GM12878 (cell line): Measurements from ENCODE around the gene SPTBN1. TPM values are rescaled to one million over a fixed set of nuclear protein-coding genes. Genes with fewer than 3 reads are reported as not detected.

ENCODE experiments used
- ATAC-seq: fragments of 200-7000 bp; cut with Tn5 transposase; 3 replicates; pipeline ENCODE4 v1.9.1; 2020; ENCODE audit warnings: mild to moderate bottlenecking, moderate library complexity
- BruUV-seq: library from RNA; stranded (reverse); fragments of 400-500 nt; replicated peaks from 2 replicates; lab custom pipeline; 2021; lab: Mats Ljungman, UMichigan
- CTCF ChIA-PET: fragments of 300-600 bp; sonication (Branson Sonifier 250); formaldehyde crosslinking; extraction: SDS; loops from one replicate; lab custom pipeline; 2021; ENCODE audit warnings: inconsistent platforms; lab: Yijun Ruan, JAX
- POLR2A ChIA-PET: fragments of 350-600 bp; formaldehyde crosslinking; extraction: SDS; loops from one replicate; lab custom pipeline; 2021; ENCODE audit warnings: inconsistent platforms; lab: Charles Lee
- RAD21 ChIA-PET: fragments of 300-600 bp; sonication (Branson Sonifier 250); formaldehyde crosslinking; loops from one replicate; lab custom pipeline; 2023; ENCODE audit warnings: antibody characterized with exemption; ENCODE audit not compliant: unreplicated experiment; lab: Charles Lee
- SMC1A ChIA-PET: fragments of 300-600 bp; sonication (Branson Sonifier 250); formaldehyde crosslinking; loops from one replicate; lab custom pipeline; 2023; ENCODE audit not compliant: unreplicated experiment, uncharacterized antibody; lab: Charles Lee
- DNase-seq: peaks from one replicate; pipeline ENCODE4 v3.0.0-alpha.2; 2011; ENCODE audit warnings: low read depth, low spot score
- FAIRE-seq: peaks from 3 replicates; lab custom pipeline; 2011; peaks lifted over from hg19 to GRCh38; lab: Jason Lieb, UNC
- H2AFZ ChIP-seq: 2 replicates; pipeline ENCODE4 v1.6.0; 2011; ENCODE audit warnings: low read depth, low read length, control low read depth; ENCODE audit not compliant: control insufficient read depth
- H3K27ac ChIP-seq: 2 replicates; pipeline ENCODE4 v1.5.1; 2011; ENCODE audit warnings: control low read depth; ENCODE audit not compliant: control insufficient read depth, insufficient read depth
- H3K27me3 ChIP-seq, 2 experiments: replicated peaks in 1 of 2; 2 replicates each; pipeline versions ENCODE4 v1.6.0 to v1.6.1; 2011; ENCODE audit warnings: low read length in 1 of 2; ENCODE audit not compliant: control insufficient read depth in 2 of 2, insufficient read depth in 2 of 2
- H3K36me3 ChIP-seq, 2 experiments: 2 replicates each; pipeline ENCODE4 v1.5.1; 2011; ENCODE audit warnings: low read length in 1 of 2; ENCODE audit not compliant: control insufficient read depth in 2 of 2, insufficient read depth in 2 of 2
- H3K4me1 ChIP-seq: 2 replicates; pipeline ENCODE4 v1.6.1; 2011; ENCODE audit warnings: mild to moderate bottlenecking, low read length, moderate library complexity, mixed read lengths; ENCODE audit not compliant: control insufficient read depth, insufficient read depth
- H3K4me2 ChIP-seq: 2 replicates; pipeline ENCODE4 v1.6.0; 2011; ENCODE audit warnings: control low read depth; ENCODE audit not compliant: control insufficient read depth, insufficient read depth
- H3K4me3 ChIP-seq: fragments of 200-600 bp; sonication (generic); 2 replicates; pipeline ENCODE4 v1.5.1; 2016
- H3K79me2 ChIP-seq: 2 replicates; pipeline ENCODE4 v1.6.0; 2011; ENCODE audit warnings: low read length; ENCODE audit not compliant: control insufficient read depth, insufficient read depth
- H3K9ac ChIP-seq: 2 replicates; pipeline ENCODE4 v1.8.0; 2011; ENCODE audit warnings: low read length, control low read depth, mixed read lengths; ENCODE audit not compliant: control insufficient read depth, insufficient read depth
- H3K9me3 ChIP-seq: replicated peaks from 3 replicates; pipeline ENCODE4 v1.5.1; 2011; ENCODE audit warnings: mild to moderate bottlenecking, low read length; ENCODE audit not compliant: control insufficient read depth, insufficient read depth
- H4K20me1 ChIP-seq: 2 replicates; pipeline ENCODE4 v1.6.0; 2011; ENCODE audit not compliant: control insufficient read depth, insufficient read depth
- ATF7 ChIP-seq: fragments of 450-650 bp; IDR thresholded peaks from 2 replicates; pipeline ENCODE4 v1.6.1; 2016; ENCODE audit warnings: low read depth, mild to moderate bottlenecking
- CBFB ChIP-seq: IDR thresholded peaks from 2 replicates; pipeline ENCODE4 v1.6.1; 2016; ENCODE audit warnings: antibody characterized with exemption, low read depth
- CBX5 ChIP-seq: sonication (generic); IDR thresholded peaks from 2 replicates; pipeline ENCODE4 v1.6.1; 2016; ENCODE audit warnings: low read depth, moderate library complexity, mild to moderate bottlenecking, inconsistent platforms
- CHD1 ChIP-seq: IDR thresholded peaks from 2 replicates; pipeline ENCODE4 v1.6.1; 2012; ENCODE audit warnings: low read depth, low read length, improper control_type of control experiment
- CTCF ChIP-seq, 3 experiments: IDR thresholded peaks in 2 of 3; conservative IDR thresholded peaks in 1 of 3; 2 replicates each; pipeline ENCODE4 v1.5.1; 2011; ENCODE audit warnings: low read depth in 3 of 3, low read length in 3 of 3, mild to moderate bottlenecking in 3 of 3, control low read depth in 2 of 3, moderate library complexity in 2 of 3, inconsistent platforms in 1 of 3, mixed read lengths in 1 of 3; ENCODE audit not compliant: control insufficient read depth in 2 of 3, insufficient read depth in 1 of 3; ENCODE audit errors: extremely low read depth in 1 of 3
- DPF2 ChIP-seq: fragments of 450-650 bp; IDR thresholded peaks from 2 replicates; pipeline ENCODE4 v1.6.1; 2017; ENCODE audit warnings: mild to moderate bottlenecking
- EED ChIP-seq: sonication (generic); IDR thresholded peaks from 2 replicates; pipeline ENCODE4 v1.6.1; 2016; ENCODE audit warnings: antibody characterized with exemption, low read depth
- HSF1 ChIP-seq: fragments of 150-350 bp; IDR thresholded peaks from 2 replicates; pipeline ENCODE4 v1.6.1; 2014; ENCODE audit warnings: mild to moderate bottlenecking, low read depth, low read length
- KDM1A ChIP-seq: fragments of 200-600 bp; sonication (generic); IDR thresholded peaks from 2 replicates; pipeline ENCODE4 v1.6.1; 2016; ENCODE audit warnings: borderline replicate concordance
- NR2F1 ChIP-seq: fragments of 450-650 bp; conservative IDR thresholded peaks from 2 replicates; pipeline ENCODE4 v1.6.1; 2017; ENCODE audit warnings: mild to moderate bottlenecking
- PML ChIP-seq: IDR thresholded peaks from 2 replicates; pipeline ENCODE4 v1.6.1; 2012; ENCODE audit warnings: low read length, inconsistent platforms
- SKIL ChIP-seq: fragments of 450-650 bp; IDR thresholded peaks from 2 replicates; pipeline ENCODE4 v1.6.1; 2017; ENCODE audit warnings: mild to moderate bottlenecking, low read depth, inconsistent platforms; ENCODE audit not compliant: poor library complexity, severe bottlenecking
- YY1 ChIP-seq: IDR thresholded peaks from 2 replicates; pipeline ENCODE4 v1.6.1; 2011; ENCODE audit warnings: low read depth, mild to moderate bottlenecking, low read length
- ZBTB4 ChIP-seq: fragments of 450-650 bp; formaldehyde crosslinking; IDR thresholded peaks from 2 replicates; pipeline ENCODE4 v1.4.0; 2022; ENCODE audit warnings: mild to moderate bottlenecking, moderate library complexity
- ZNF24 ChIP-seq: fragments of 450-650 bp; IDR thresholded peaks from 2 replicates; pipeline ENCODE4 v1.6.1; 2017; ENCODE audit warnings: antibody characterized with exemption, mild to moderate bottlenecking
- WGBS: methylation state at CpG from one replicate; pipeline ENCODE4 v1.1.6; 2016; ENCODE audit warnings: low lambda C conversion rate; ENCODE audit not compliant: insufficient replicate concordance, insufficient coverage; ENCODE audit errors: missing lambda C conversion rate; 5-methylcytosine and 5-hydroxymethylcytosine counted together
- in situ Hi-C: fragments of 300-500 bp; cut with MboI; formaldehyde crosslinking; loops from 9 replicates; pipeline ENCODE4 v1.14.3; 2018; ENCODE audit warnings: mixed read lengths
- intact Hi-C: fragments of 100-400 bp; cut with micrococcal nuclease; formaldehyde crosslinking; loops from one replicate; pipeline ENCODE4 v1.14.2; 2022; ENCODE audit not compliant: unreplicated experiment
- polyA plus RNA-seq, 11 experiments: library from polyadenylated mRNA; depleted of rRNA in 4 of 11; unstranded in 6 of 11; stranded (reverse) in 5 of 11; fragments of >200 nt; fragmentation: Nextera tagmentation in 4 of 11; fragmentation: Illumina TruSeq in 1 of 11; extraction: Ambion mirVana in 4 of 11; extraction: Trizol in 1 of 11; gene quantifications; 1 replicate in 1 of 11; 2 replicates in 10 of 11; pipeline versions ENCODE4 v1.2.1 to v1.2.3, GENCODE V29; 2011 to 2016; ENCODE audit warnings: inconsistent platforms in 2 of 11, missing spikeins in 2 of 11, low read depth in 1 of 11
- total RNA-seq, 4 experiments: library from RNA; depleted of rRNA in 3 of 4; stranded (reverse); fragments of >200 nt in 3 of 4; fragmentation: Illumina TruSeq in 1 of 4; extraction: Trizol in 1 of 4; gene quantifications; 2 replicates each; pipeline versions ENCODE4 v1.2.1 to v1.2.3, GENCODE V29; 2013 to 2021

The SPTBN1 gene
- total and polyA plus RNA-seq, 10 of the 15 experiments (the other 5 are each of a cell fraction or from before 2014, with no cell fraction given), result 20.6 to 154 (median 76.7) TPM

- no peak for FAIRE-seq
- H4K20me1 ChIP-seq, result no peaks in the 10 kb centered on the region
- CTCF ChIA-PET, result interaction anchor here (0.6 to 1.9 kb wide), 5 partner anchors 9 to 23 kb away, joined by 3 to 12 read pairs (median 3); no protein-coding TSS in a partner anchor
- H3K4me1 ChIP-seq, result peaks cover 4% of the 10 kb centered on the region
- no peak overlapping the region for H2AFZ ChIP-seq
- no peaks in the 10 kb centered on the region for H3K79me2 ChIP-seq
- H3K36me3 ChIP-seq, result no peaks in the 10 kb centered on the region
- 77% methylated on average over 3 of the region's 3 CpGs for WGBS
- no TSS peak for BruUV-seq
- no peaks in the 10 kb centered on the region for H3K27me3 ChIP-seq
- no peak for DNase-seq
- intact Hi-C loops, result no loop called here
- H3K9ac ChIP-seq, result no peak overlapping the region
- ATAC-seq, result peak; percentile 82
- in situ Hi-C loops, result no loop called here
- H3K4me3 ChIP-seq, result no peak overlapping the region
- SMC1A ChIA-PET, result interaction anchor here (0.8 to 4.2 kb wide), 7 partner anchors 8 to 40 kb away, joined by 3 to 32 read pairs (median 3); no protein-coding TSS in a partner anchor
- no peaks in the 10 kb centered on the region for H3K9me3 ChIP-seq
- RAD21 ChIA-PET, result interaction anchor here (0.8 to 1.6 kb wide), 5 partner anchors 13 to 25 kb away, joined by 4 to 13 read pairs (median 4); no protein-coding TSS in a partner anchor
- no peak overlapping the region for H3K4me2 ChIP-seq
- no peak overlapping the region for H3K27ac ChIP-seq
- POLR2A ChIA-PET, result interaction anchor here (0.7 to 5.8 kb wide), 6 partner anchors 8 to 468 kb away, joined by 3 to 51 read pairs (median 4); no protein-coding TSS in a partner anchor
- no peak for TF ChIP-seq EED
- no peak for TF ChIP-seq CHD1
- TF ChIP-seq NR2F1, result peak; percentile 18; the same call in 1 of the 2 replicates
- no peak for TF ChIP-seq CTCF (IDR thresholded peaks at IDR 0.05 in 2 of 3, conservative IDR thresholded peaks at IDR 0.05 in 1 of 3; ENCODE audit: control insufficient read depth in 2 of 3, extremely low read depth in 1 of 3, insufficient read depth in 1 of 3, low read depth in 3 of 3, low read length in 3 of 3)
- TF ChIP-seq YY1, result no peak
- 0 out of 2 replicates have a peak, but pooled peaks have one; percentile 44 for TF ChIP-seq ZNF24
- no peak for TF ChIP-seq ZBTB4 (CRISPR knock-in tag)
- TF ChIP-seq CBX5, result no peak
- no peak for TF ChIP-seq KDM1A
- no peak for TF ChIP-seq CBFB
- TF ChIP-seq ATF7, result peak; percentile 35; the same call in 1 of the 2 replicates
- TF ChIP-seq HSF1, result no peak
- TF ChIP-seq SKIL, result no peak
- TF ChIP-seq DPF2, result 0 out of 2 replicates have a peak, but pooled peaks have one; percentile 28
- no peak for TF ChIP-seq PML
These were observed 89.7 kb downstream of the SPTBN1 start for GRCh38 chr2:54545702-54546450.
